ENCODE measurements around the gene MCF2L2.

DNA sequence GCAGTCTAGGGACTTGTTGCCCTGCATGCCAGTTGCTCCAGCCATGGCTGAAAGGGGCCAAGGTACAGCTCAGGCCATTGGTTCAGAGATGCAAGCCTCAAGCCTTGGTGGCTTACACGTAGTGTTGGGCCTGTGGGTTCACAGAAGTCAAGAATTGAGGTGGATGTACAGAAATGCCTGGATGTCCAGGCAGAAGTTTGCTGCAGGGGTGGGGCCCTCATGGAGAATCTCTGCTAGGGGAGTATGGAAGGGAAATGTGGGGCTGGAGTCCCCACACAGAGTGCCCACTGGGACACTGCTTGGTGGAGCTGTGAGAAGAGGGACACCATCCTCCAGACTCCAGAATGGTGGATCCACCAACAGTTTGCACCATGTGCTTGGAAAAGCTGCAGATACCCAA, 186.0 kb downstream of the MCF2L2 start:
- TF ChIP-seq CTCF (IDR thresholded peaks at IDR 0.05) (no peak), POLR2A (IDR thresholded peaks at IDR 0.05) (no peak)
